ENCODE data around the gene TGFBR3L.
"Not testable (repeated sequence)": the region's sequence is repeated elsewhere in the genome, so short reads cannot be mapped to it uniquely, and the experiment has no call there.

The TGFBR3L gene

GRCh38 chr19:7955696-7956095 is 41.1 kb downstream of the TGFBR3L start:
- DNase-seq (ENCODE audit: extremely low read depth, insufficient read length): no peak
- Histone ChIP-seq H3K27me3 (replicated peaks; ENCODE audit: control insufficient read depth, insufficient read depth, low read length) (no peaks in the 10 kb centered on the region), H3K4me3 (replicated peaks; ENCODE audit: low read depth, low read length) (no peak overlapping the region), H3K36me3 (ENCODE audit: control insufficient read depth, insufficient read depth, low read length) (no peaks in the 10 kb centered on the region; the same call in 1 of the 2 replicates)
- no peak for TF ChIP-seq CTCF (IDR thresholded peaks at IDR 0.05; ENCODE audit: insufficient read depth, low read length, poor library complexity, severe bottlenecking)

- H3K4me3 ChIP-seq (replicated peaks; ENCODE audit: low read depth, low read length): no peak overlapping the region
- no peaks in the 10 kb centered on the region for H3K27me3 ChIP-seq (replicated peaks; ENCODE audit: control insufficient read depth, insufficient read depth, low read length)
- peaks cover 15% of the 10 kb centered on the region for H3K36me3 ChIP-seq (ENCODE audit: control insufficient read depth, insufficient read depth, low read length)
- no peak for TF ChIP-seq CTCF (IDR thresholded peaks at IDR 0.05; ENCODE audit: insufficient read depth, low read length, poor library complexity, severe bottlenecking)
- no peak for DNase-seq (ENCODE audit: extremely low read depth, insufficient read length)
Measured at GRCh38 chr19:7959211-7959610, 44.6 kb downstream of the TGFBR3L start.

GRCh38 chr19:7961082-7961481 is 46.5 kb downstream of the TGFBR3L start:
- peaks cover 19% of the 10 kb centered on the region for H3K36me3 ChIP-seq (ENCODE audit: control insufficient read depth, insufficient read depth, low read length)
- H3K27me3 ChIP-seq (replicated peaks; ENCODE audit: control insufficient read depth, insufficient read depth, low read length); DNase-seq (ENCODE audit: extremely low read depth, insufficient read length); H3K4me3 ChIP-seq (replicated peaks; ENCODE audit: low read depth, low read length): not testable (repeated sequence)

- no peak for DNase-seq (ENCODE audit: extremely low read depth, insufficient read length)
- Histone ChIP-seq H3K27me3 (replicated peaks; ENCODE audit: control insufficient read depth, insufficient read depth, low read length) (no peaks in the 10 kb centered on the region), H3K4me3 (replicated peaks; ENCODE audit: low read depth, low read length) (no peak overlapping the region), H3K36me3 (ENCODE audit: control insufficient read depth, insufficient read depth, low read length) (peaks cover 22% of the 10 kb centered on the region)
- TF ChIP-seq CTCF (IDR thresholded peaks at IDR 0.05; ENCODE audit: insufficient read depth, low read length, poor library complexity, severe bottlenecking): no peak
Measured at GRCh38 chr19:7961920-7962626, 47.4 kb downstream of the TGFBR3L start.

GRCh38 chr19:7962644-7963268 is 48.1 kb downstream of the TGFBR3L start:
- peaks cover 26% of the 10 kb centered on the region for H3K36me3 ChIP-seq (ENCODE audit: control insufficient read depth, insufficient read depth, low read length)
- no peak for TF ChIP-seq CTCF (IDR thresholded peaks at IDR 0.05; ENCODE audit: insufficient read depth, low read length, poor library complexity, severe bottlenecking)
- no peak overlapping the region for H3K4me3 ChIP-seq (replicated peaks; ENCODE audit: low read depth, low read length)
- DNase-seq (ENCODE audit: extremely low read depth, insufficient read length): no peak
- no peaks in the 10 kb centered on the region for H3K27me3 ChIP-seq (replicated peaks; ENCODE audit: control insufficient read depth, insufficient read depth, low read length)

GRCh38 chr19:7963566-7963965 is 48.9 kb downstream of the TGFBR3L start:
- Histone ChIP-seq H3K36me3 (ENCODE audit: control insufficient read depth, insufficient read depth, low read length) (peaks cover 30% of the 10 kb centered on the region), H3K4me3 (replicated peaks; ENCODE audit: low read depth, low read length) (no peak overlapping the region), H3K27me3 (replicated peaks; ENCODE audit: control insufficient read depth, insufficient read depth, low read length) (no peaks in the 10 kb centered on the region)
- no peak for DNase-seq (ENCODE audit: extremely low read depth, insufficient read length)
- no peak for TF ChIP-seq CTCF (IDR thresholded peaks at IDR 0.05; ENCODE audit: insufficient read depth, low read length, poor library complexity, severe bottlenecking)

Data from GM06990 (cell line).